Dedifferentiated amniotic fluid mesenchymal stem cell (primary cell): ENCODE results near the gene NEGR1.
"Not testable (repeated sequence)": the region's sequence is repeated elsewhere in the genome, so short reads cannot be mapped to it uniquely, and the experiment has no call there.

ENCODE experiments used
- DNase-seq: peaks from one replicate; pipeline ENCODE4 v3.0.0-alpha.2; 2016; ENCODE audit errors: extremely low spot score

Gene NEGR1

GRCh38 chr1:71948561-71948960, 333.8 kb downstream of the NEGR1 start:
- no peak for DNase-seq

- no peak for DNase-seq
These were observed 338.3 kb downstream of the NEGR1 start for GRCh38 chr1:71944006-71944405.

GRCh38 chr1:71940261-71940660, 342.1 kb downstream of the NEGR1 start:
- no peak for DNase-seq

- DNase-seq = no peak
These were observed 351.8 kb downstream of the NEGR1 start for GRCh38 chr1:71930511-71930910.

- no peak for DNase-seq
These were observed 360.3 kb downstream of the NEGR1 start for GRCh38 chr1:71921935-71922559.

GRCh38 chr1:71921204-71921603, 361.1 kb downstream of the NEGR1 start:
- DNase-seq = no peak

GRCh38 chr1:71920556-71920955, 361.8 kb downstream of the NEGR1 start:
- DNase-seq = no peak

GRCh38 chr1:71919811-71920509, 362.4 kb downstream of the NEGR1 start:
- DNase-seq = no peak

- no peak for DNase-seq
These were observed 363.7 kb downstream of the NEGR1 start for GRCh38 chr1:71918630-71919029.

- no peak for DNase-seq
These were observed 365.4 kb downstream of the NEGR1 start for GRCh38 chr1:71916894-71917293.

- DNase-seq = no peak
These were observed 367.7 kb downstream of the NEGR1 start for GRCh38 chr1:71914626-71915025.

GRCh38 chr1:71908871-71909390, 373.4 kb downstream of the NEGR1 start:
- DNase-seq = no peak

- DNase-seq = no peak
These were observed 374.0 kb downstream of the NEGR1 start for GRCh38 chr1:71908303-71908702.

GRCh38 chr1:71899881-71900280, 382.5 kb downstream of the NEGR1 start:
- no peak for DNase-seq

GRCh38 chr1:71888166-71888565, 394.2 kb downstream of the NEGR1 start:
- DNase-seq = not testable (repeated sequence)

- DNase-seq = no peak
These were observed 397.2 kb downstream of the NEGR1 start for GRCh38 chr1:71885171-71885570.

- DNase-seq = no peak
These were observed 399.7 kb downstream of the NEGR1 start for GRCh38 chr1:71882637-71883036.

- DNase-seq = no peak
These were observed 400.1 kb downstream of the NEGR1 start for GRCh38 chr1:71882226-71882625.

- no peak for DNase-seq
These were observed 400.7 kb downstream of the NEGR1 start for GRCh38 chr1:71881611-71882010.

- no peak for DNase-seq
These were observed 413.0 kb downstream of the NEGR1 start for GRCh38 chr1:71869326-71869725.

- no peak for DNase-seq
These were observed 419.6 kb downstream of the NEGR1 start for GRCh38 chr1:71862756-71863155.

GRCh38 chr1:71861022-71861421, 421.3 kb downstream of the NEGR1 start:
- peak; percentile 43 for DNase-seq

- DNase-seq = no peak
These were observed 422.5 kb downstream of the NEGR1 start for GRCh38 chr1:71859806-71860205.
